ENCODE results near the gene ZXDA. TPM values are rescaled to one million over a fixed set of nuclear protein-coding genes. Genes with fewer than 3 reads are reported as not detected.

Gene ZXDA
- total RNA-seq, 1 donor from 2014 or later: 8.4 TPM

Other genes with a start within 250 kb of the ZXDA start
- not detected for gene NLRP2B, start 230.2 kb downstream of the ZXDA start, total RNA-seq